ENCODE data around the gene PLPP4.

DNA sequence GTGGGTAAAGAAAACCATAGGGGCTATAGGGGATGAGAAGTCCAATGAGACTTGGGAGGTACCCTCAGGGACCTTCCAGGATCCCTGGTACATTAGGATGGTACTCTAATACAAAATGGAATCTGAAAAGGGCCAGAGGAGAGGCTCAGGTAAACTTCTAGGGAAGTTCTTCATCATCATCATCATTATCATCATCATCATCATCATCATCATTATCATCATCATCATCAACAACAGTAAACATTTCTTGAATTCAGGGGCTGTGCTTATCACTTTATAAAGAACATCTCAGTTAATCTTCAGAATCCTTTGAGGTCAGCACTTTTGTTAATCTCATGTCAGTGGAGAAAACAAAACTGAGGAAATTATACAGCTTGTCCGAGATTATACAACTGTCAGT lies 50.1 kb downstream of the PLPP4 start:
- TF ChIP-seq CTCF (IDR thresholded peaks at IDR 0.05) (no peak), POLR2AphosphoS5 (IDR thresholded peaks at IDR 0.05) (no peak), POLR2A (IDR thresholded peaks at IDR 0.05) (no peak)
